Measurements from ENCODE around the gene LIF.
"Not testable (repeated sequence)": the region's sequence is repeated elsewhere in the genome, so short reads cannot be mapped to it uniquely, and the experiment has no call there.

Gene LIF

DNA sequence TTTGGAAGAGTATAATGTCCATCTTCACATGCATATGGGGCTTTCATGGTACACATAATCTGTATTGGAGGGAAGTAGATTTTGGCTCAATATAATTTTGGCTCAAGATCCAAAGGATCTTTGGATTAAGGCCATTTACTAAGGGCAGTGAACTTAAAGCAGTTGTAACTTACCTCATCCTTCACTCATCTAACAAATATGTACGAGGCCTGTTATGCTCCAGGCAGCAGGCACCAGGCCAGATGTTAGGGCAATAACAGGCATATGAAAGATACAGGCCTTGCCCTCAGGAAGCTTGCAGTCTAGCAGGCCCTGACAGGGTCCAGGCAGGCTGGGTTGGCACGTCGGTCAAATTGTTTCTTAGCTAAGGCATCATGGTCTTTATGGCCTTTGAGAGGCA, 44.6 kb downstream of the LIF start:
- Histone ChIP-seq H3K27ac (ENCODE audit: extremely low read depth, low read depth, low read length) (no peak overlapping the region), H3K36me3 (ENCODE audit: control insufficient read depth in 2 of 2, insufficient read depth in 1 of 2, low read length in 2 of 2) (no peaks in the 10 kb centered on the region), H3K4me1 (ENCODE audit: control insufficient read depth, insufficient read depth, low read length) (peaks cover 5% of the 10 kb centered on the region), H3K9me3 (ENCODE audit: control insufficient read depth, insufficient read depth, low read depth, low read length) (no peaks in the 10 kb centered on the region), H3K4me3 (ENCODE audit: low read depth, low read length) (no peak overlapping the region)
- CTCF ChIA-PET, result interaction anchor here (1.0 to 1.2 kb wide), 2 partner anchors 49 to 54 kb away, joined by 3 to 4 read pairs; no protein-coding TSS in a partner anchor
- TF ChIP-seq SETDB1 (IDR thresholded peaks at IDR 0.05; ENCODE audit: insufficient read length, low read length) (peak; percentile 49), TRIM28 (IDR thresholded peaks at IDR 0.05; ENCODE audit: borderline replicate concordance, low read length) (peak; percentile 79; the same call in 1 of the 2 replicates), ZNF76 (tag by site-specific recombination; IDR thresholded peaks at IDR 0.05; ENCODE audit: borderline replicate concordance, low read depth) (no peak)
- POLR2A ChIA-PET, result no interaction called here

DNA sequence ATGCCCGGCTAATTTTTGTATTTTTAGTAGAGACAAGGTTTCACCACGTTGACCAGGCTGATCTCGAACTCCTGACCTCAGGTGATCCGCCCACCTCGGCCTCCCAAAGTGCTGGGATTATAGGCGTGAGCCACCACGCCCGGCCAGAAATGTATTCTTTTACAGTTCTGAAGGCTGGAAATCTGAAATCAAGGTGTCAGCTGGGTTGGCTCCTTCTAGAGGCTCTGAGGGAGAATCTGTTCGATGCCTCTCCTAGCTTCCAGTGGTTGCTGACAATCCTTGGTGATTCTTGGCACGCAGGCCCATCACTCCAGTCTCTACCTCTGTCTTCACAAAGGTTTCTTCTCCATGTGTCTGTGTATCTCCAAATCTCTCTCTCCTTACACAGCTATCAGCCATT, 45.7 kb downstream of the LIF start:
- H3K4me1 ChIP-seq (ENCODE audit: control insufficient read depth, insufficient read depth, low read length), result peaks cover 13% of the 10 kb centered on the region
- H3K36me3 ChIP-seq (ENCODE audit: control insufficient read depth in 2 of 2, insufficient read depth in 1 of 2, low read length in 2 of 2); H3K9me3 ChIP-seq (ENCODE audit: control insufficient read depth, insufficient read depth, low read depth, low read length); H3K27ac ChIP-seq (ENCODE audit: extremely low read depth, low read depth, low read length); CTCF ChIA-PET; H3K4me3 ChIP-seq (ENCODE audit: low read depth, low read length): not testable (repeated sequence)
- POLR2A ChIA-PET, result interaction anchor here (0.6 to 0.7 kb wide), 2 partner anchors 20 to 1518 kb away, joined by 5 to 7 read pairs; no protein-coding TSS in a partner anchor
- TF ChIP-seq KLF1 (tag by site-specific recombination; IDR thresholded peaks at IDR 0.05), result peak; percentile 40; the same call in 1 of the 2 replicates

DNA sequence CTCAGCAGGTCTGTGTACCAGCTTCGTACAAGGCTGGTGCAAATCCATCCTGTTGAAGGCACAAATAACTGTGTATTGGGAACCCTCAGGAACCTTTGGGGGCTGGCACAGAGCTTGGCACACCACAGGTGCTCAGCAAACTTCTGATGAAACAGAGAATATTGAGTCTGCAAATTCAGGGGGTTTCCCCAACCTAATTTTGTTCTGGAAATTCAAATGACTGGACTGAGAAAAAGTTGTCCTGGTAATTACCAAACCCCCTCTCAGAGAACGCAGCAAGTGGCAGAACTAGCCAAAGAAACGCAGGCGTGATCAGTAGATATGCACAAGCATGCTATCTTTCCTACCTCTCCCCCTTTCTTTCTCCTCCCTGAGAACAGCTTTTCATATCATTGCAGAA, 47.6 kb downstream of the LIF start:
- Histone ChIP-seq H3K36me3 (ENCODE audit: control insufficient read depth in 2 of 2, insufficient read depth in 1 of 2, low read length in 2 of 2) (no peaks in the 10 kb centered on the region), H3K4me3 (ENCODE audit: low read depth, low read length) (no peak overlapping the region), H3K4me1 (ENCODE audit: control insufficient read depth, insufficient read depth, low read length) (peaks cover 21% of the 10 kb centered on the region), H3K27ac (ENCODE audit: extremely low read depth, low read depth, low read length) (no peak overlapping the region), H3K9me3 (ENCODE audit: control insufficient read depth, insufficient read depth, low read depth, low read length) (no peaks in the 10 kb centered on the region)
- POLR2A ChIA-PET, result no interaction called here
- CTCF ChIA-PET, result no interaction called here
- TF ChIP-seq ZNF600 (tag by site-specific recombination; IDR thresholded peaks at IDR 0.05) (no peak), TCF7L2 (IDR thresholded peaks at IDR 0.05; ENCODE audit: borderline replicate concordance, low read depth, low read length) (no peak), ZNF48 (tag by site-specific recombination; IDR thresholded peaks at IDR 0.05) (no peak), ZNF341 (tag by site-specific recombination; IDR thresholded peaks at IDR 0.05; ENCODE audit: low read depth) (no peak), ZFHX2 (tag by site-specific recombination; conservative IDR thresholded peaks at IDR 0.05) (no peak), ZNF791 (tag by site-specific recombination; IDR thresholded peaks at IDR 0.05) (no peak), ZNF211 (tag by site-specific recombination; IDR thresholded peaks at IDR 0.05; ENCODE audit: low read depth) (no peak), ZNF37A (tag by site-specific recombination; IDR thresholded peaks at IDR 0.05) (no peak)
- TF ChIP-seq, protein P1, sequence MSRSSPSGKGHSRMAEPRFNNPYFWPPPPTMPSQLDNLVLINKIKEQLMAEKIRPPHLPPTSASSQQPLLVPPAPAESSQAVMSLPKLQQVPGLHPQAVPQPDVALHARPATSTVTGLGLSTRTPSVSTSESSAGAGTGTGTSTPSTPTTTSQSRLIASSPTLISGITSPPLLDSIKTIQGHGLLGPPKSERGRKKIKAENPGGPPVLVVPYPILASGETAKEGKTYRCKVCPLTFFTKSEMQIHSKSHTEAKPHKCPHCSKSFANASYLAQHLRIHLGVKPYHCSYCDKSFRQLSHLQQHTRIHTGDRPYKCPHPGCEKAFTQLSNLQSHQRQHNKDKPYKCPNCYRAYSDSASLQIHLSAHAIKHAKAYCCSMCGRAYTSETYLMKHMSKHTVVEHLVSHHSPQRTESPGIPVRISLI (tag by site-specific recombination; IDR thresholded peaks at IDR 0.05), result no peak
- TF ChIP-seq, protein P2, sequence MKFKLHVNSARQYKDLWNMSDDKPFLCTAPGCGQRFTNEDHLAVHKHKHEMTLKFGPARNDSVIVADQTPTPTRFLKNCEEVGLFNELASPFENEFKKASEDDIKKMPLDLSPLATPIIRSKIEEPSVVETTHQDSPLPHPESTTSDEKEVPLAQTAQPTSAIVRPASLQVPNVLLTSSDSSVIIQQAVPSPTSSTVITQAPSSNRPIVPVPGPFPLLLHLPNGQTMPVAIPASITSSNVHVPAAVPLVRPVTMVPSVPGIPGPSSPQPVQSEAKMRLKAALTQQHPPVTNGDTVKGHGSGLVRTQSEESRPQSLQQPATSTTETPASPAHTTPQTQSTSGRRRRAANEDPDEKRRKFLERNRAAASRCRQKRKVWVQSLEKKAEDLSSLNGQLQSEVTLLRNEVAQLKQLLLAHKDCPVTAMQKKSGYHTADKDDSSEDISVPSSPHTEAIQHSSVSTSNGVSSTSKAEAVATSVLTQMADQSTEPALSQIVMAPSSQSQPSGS (tag by site-specific recombination; IDR thresholded peaks at IDR 0.05; ENCODE audit: low read depth), result no peak
- TF ChIP-seq, protein P3, sequence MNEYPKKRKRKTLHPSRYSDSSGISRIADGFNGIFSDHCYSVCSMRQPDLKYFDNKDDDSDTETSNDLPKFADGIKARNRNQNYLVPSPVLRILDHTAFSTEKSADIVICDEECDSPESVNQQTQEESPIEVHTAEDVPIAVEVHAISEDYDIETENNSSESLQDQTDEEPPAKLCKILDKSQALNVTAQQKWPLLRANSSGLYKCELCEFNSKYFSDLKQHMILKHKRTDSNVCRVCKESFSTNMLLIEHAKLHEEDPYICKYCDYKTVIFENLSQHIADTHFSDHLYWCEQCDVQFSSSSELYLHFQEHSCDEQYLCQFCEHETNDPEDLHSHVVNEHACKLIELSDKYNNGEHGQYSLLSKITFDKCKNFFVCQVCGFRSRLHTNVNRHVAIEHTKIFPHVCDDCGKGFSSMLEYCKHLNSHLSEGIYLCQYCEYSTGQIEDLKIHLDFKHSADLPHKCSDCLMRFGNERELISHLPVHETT (tag by site-specific recombination; IDR thresholded peaks at IDR 0.05), result no peak

All from HEK293 (cell line).